ENCODE results near the gene H6PD.

DNA sequence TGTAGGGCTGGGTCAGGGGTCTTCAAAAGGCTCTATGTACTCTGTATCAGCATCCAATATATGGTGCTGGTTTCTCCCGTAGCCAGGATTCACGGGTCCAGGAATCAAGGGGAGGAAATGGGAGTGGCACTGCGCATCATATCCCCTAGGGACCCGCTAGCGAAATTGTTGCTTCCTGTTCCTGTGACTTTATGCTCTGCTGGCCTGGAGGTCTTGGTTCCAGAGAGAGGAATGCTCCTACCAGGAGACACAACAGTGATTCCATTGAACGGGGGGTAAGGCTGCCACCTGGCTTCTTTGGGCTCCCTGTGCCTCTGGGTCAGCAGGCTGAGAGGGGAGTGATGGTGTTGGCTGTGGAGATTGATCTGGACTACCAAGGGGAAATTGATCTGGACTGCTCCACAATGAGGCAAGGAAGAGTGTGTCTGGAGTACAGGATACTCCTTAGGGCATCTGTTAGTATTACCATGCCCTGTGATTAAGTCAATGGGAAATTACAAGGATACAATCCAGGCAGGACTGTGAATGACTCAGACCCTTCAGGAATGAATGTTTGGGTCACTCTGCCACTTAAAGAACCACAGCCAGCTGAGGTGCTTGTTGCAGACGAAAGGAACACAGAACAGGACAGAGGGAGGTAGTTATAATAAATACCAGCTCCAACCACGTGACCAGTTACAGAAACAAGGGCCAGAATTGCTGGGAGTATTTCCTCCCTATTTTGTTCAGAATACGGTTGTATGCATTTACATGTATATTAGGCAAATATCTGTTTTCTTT is 68.4 kb downstream of the H6PD start:
- TF ChIP-seq, protein P1, sequence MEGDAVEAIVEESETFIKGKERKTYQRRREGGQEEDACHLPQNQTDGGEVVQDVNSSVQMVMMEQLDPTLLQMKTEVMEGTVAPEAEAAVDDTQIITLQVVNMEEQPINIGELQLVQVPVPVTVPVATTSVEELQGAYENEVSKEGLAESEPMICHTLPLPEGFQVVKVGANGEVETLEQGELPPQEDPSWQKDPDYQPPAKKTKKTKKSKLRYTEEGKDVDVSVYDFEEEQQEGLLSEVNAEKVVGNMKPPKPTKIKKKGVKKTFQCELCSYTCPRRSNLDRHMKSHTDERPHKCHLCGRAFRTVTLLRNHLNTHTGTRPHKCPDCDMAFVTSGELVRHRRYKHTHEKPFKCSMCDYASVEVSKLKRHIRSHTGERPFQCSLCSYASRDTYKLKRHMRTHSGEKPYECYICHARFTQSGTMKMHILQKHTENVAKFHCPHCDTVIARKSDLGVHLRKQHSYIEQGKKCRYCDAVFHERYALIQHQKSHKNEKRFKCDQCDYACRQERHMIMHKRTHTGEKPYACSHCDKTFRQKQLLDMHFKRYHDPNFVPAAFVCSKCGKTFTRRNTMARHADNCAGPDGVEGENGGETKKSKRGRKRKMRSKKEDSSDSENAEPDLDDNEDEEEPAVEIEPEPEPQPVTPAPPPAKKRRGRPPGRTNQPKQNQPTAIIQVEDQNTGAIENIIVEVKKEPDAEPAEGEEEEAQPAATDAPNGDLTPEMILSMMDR (IDR thresholded peaks at IDR 0.05; ENCODE audit: insufficient read depth, low read length, poor library complexity, severe bottlenecking), result no peak
- TF ChIP-seq EZH2phosphoT487 (conservative IDR thresholded peaks at IDR 0.05; ENCODE audit: low read length), result no peak
